Measurements from ENCODE around the gene SERPINA12. TPM values are rescaled to one million over a fixed set of nuclear protein-coding genes. Genes with fewer than 3 reads are reported as not detected.
"Not testable (repeated sequence)": the region's sequence is repeated elsewhere in the genome, so short reads cannot be mapped to it uniquely, and the experiment has no call there.

The SERPINA12 gene
- total RNA-seq, 1 donor from 2014 or later = not detected

GRCh38 chr14:94538070-94538740 is 28.9 kb upstream of the SERPINA12 start:
- no peak for DNase-seq (ENCODE audit: extremely low read depth, low read depth, low spot score)

- no peak for DNase-seq (ENCODE audit: extremely low read depth, low read depth, low spot score)
Observed at GRCh38 chr14:94536836-94537235, 27.6 kb upstream of the SERPINA12 start.

GRCh38 chr14:94535506-94535905 is 26.2 kb upstream of the SERPINA12 start:
- no peak for DNase-seq (ENCODE audit: extremely low read depth, low read depth, low spot score)

GRCh38 chr14:94532447-94532846 is 23.2 kb upstream of the SERPINA12 start:
- no peak for DNase-seq (ENCODE audit: extremely low read depth, low read depth, low spot score)

- no peak for DNase-seq (ENCODE audit: extremely low read depth, low read depth, low spot score)
Observed at GRCh38 chr14:94531187-94531586, 21.9 kb upstream of the SERPINA12 start.

GRCh38 chr14:94524093-94524492 is 14.8 kb upstream of the SERPINA12 start:
- DNase-seq (ENCODE audit: extremely low read depth, low read depth, low spot score) = no peak

- DNase-seq (ENCODE audit: extremely low read depth, low read depth, low spot score) = no peak
Observed at GRCh38 chr14:94523265-94523664, 14.0 kb upstream of the SERPINA12 start.

GRCh38 chr14:94522115-94522724 is 13.0 kb upstream of the SERPINA12 start:
- DNase-seq (ENCODE audit: extremely low read depth, low read depth, low spot score) = no peak

- DNase-seq (ENCODE audit: extremely low read depth, low read depth, low spot score) = no peak
Observed at GRCh38 chr14:94521375-94522114, 12.3 kb upstream of the SERPINA12 start.

- no peak for DNase-seq (ENCODE audit: extremely low read depth, low read depth, low spot score)
Observed at GRCh38 chr14:94517641-94518257, 8.5 kb upstream of the SERPINA12 start.

GRCh38 chr14:94517248-94517640 is 8.0 kb upstream of the SERPINA12 start:
- DNase-seq (ENCODE audit: extremely low read depth, low read depth, low spot score) = no peak

- no peak for DNase-seq (ENCODE audit: extremely low read depth, low read depth, low spot score)
Observed at GRCh38 chr14:94515856-94516255, 6.6 kb upstream of the SERPINA12 start.

GRCh38 chr14:94515426-94515825 is 6.2 kb upstream of the SERPINA12 start:
- DNase-seq (ENCODE audit: extremely low read depth, low read depth, low spot score) = no peak

- DNase-seq (ENCODE audit: extremely low read depth, low read depth, low spot score) = no peak
Observed at GRCh38 chr14:94514351-94514750, 5.1 kb upstream of the SERPINA12 start.

GRCh38 chr14:94510481-94510880 is 1.2 kb upstream of the SERPINA12 start:
- not testable (repeated sequence) for DNase-seq (ENCODE audit: extremely low read depth, low read depth, low spot score)

- DNase-seq (ENCODE audit: extremely low read depth, low read depth, low spot score) = no peak
Observed at GRCh38 chr14:94505641-94506040, 3.6 kb downstream of the SERPINA12 start.

GRCh38 chr14:94505206-94505605 is 4.1 kb downstream of the SERPINA12 start:
- DNase-seq (ENCODE audit: extremely low read depth, low read depth, low spot score) = no peak

- no peak for DNase-seq (ENCODE audit: extremely low read depth, low read depth, low spot score)
Observed at GRCh38 chr14:94501588-94502516, 7.4 kb downstream of the SERPINA12 start.

- DNase-seq (ENCODE audit: extremely low read depth, low read depth, low spot score) = no peak
Observed at GRCh38 chr14:94500264-94500663, 9.0 kb downstream of the SERPINA12 start.

- no peak for DNase-seq (ENCODE audit: extremely low read depth, low read depth, low spot score)
Observed at GRCh38 chr14:94499673-94500072, 9.6 kb downstream of the SERPINA12 start.

Data from glomerular endothelial cell (primary cell).